GM23338 (cell line): ENCODE measurements around the gene CLTA. TPM values are rescaled to one million over a fixed set of nuclear protein-coding genes. Genes with fewer than 3 reads are reported as not detected.

ENCODE experiments used
- ATAC-seq: fragments of 200-7000 bp; cut with Tn5 transposase; 3 replicates; pipeline ENCODE4 v1.9.1; 2020
- DNase-seq: peaks from one replicate; pipeline ENCODE4 v3.0.0-alpha.2; 2015; ENCODE audit warnings: low spot score
- H2AFZ ChIP-seq: fragments of 200-600 bp; sonication (generic); 2 replicates; pipeline ENCODE4 v1.8.0; 2016; ENCODE audit warnings: antibody characterized with exemption, mild to moderate bottlenecking, moderate library complexity
- H3F3A ChIP-seq: fragments of 200-600 bp; sonication (generic); replicated peaks from 2 replicates; pipeline ENCODE4 v1.8.0; 2017; ENCODE audit warnings: antibody characterized with exemption, mixed run types, low read depth
- H3K27ac ChIP-seq: fragments of 200-600 bp; sonication (generic); 2 replicates; pipeline ENCODE4 v1.6.1; 2016; ENCODE audit warnings: low read depth
- H3K27me3 ChIP-seq: fragments of 200-600 bp; sonication (generic); 2 replicates; pipeline ENCODE4 v1.8.0; 2016; ENCODE audit warnings: mild to moderate bottlenecking, mixed run types, moderate library complexity; ENCODE audit not compliant: insufficient read depth
- H3K36me3 ChIP-seq: fragments of 200-600 bp; sonication (generic); 2 replicates; pipeline ENCODE4 v1.8.0; 2016; ENCODE audit warnings: mild to moderate bottlenecking; ENCODE audit not compliant: insufficient read depth
- H3K4me1 ChIP-seq: fragments of 200-600 bp; sonication (generic); 2 replicates; pipeline ENCODE4 v1.8.0; 2016; ENCODE audit warnings: mild to moderate bottlenecking, moderate library complexity; ENCODE audit not compliant: insufficient read depth
- H3K4me2 ChIP-seq: fragments of 200-600 bp; sonication (generic); 2 replicates; pipeline ENCODE4 v1.7.1; 2017; ENCODE audit warnings: mixed run types
- H3K4me3 ChIP-seq: fragments of 200-600 bp; sonication (generic); 2 replicates; pipeline ENCODE4 v1.6.1; 2016; ENCODE audit warnings: mixed run types
- H3K79me2 ChIP-seq: fragments of 200-600 bp; sonication (generic); replicated peaks from 2 replicates; pipeline ENCODE4 v1.8.0; 2017; ENCODE audit warnings: mild to moderate bottlenecking; ENCODE audit not compliant: insufficient read depth
- H3K9me2 ChIP-seq: fragments of 200-600 bp; sonication (generic); 2 replicates; pipeline ENCODE4 v1.8.0; 2017; ENCODE audit not compliant: insufficient read depth
- H4K20me1 ChIP-seq: fragments of 200-600 bp; sonication (generic); replicated peaks from 2 replicates; pipeline ENCODE4 v1.8.0; 2017; ENCODE audit warnings: mild to moderate bottlenecking; ENCODE audit not compliant: insufficient read depth
- H3K27ac Mint-ChIP-seq: 2 replicates; pipeline ENCODE4 v1.8.0; 2020; ENCODE audit warnings: inconsistent platforms, mild to moderate bottlenecking, moderate library complexity, mixed read lengths
- H3K27me3 Mint-ChIP-seq: 3 replicates; pipeline ENCODE4 v1.8.0; 2022; ENCODE audit warnings: low read depth, mild to moderate bottlenecking, moderate library complexity, mixed read lengths, inconsistent platforms; ENCODE audit not compliant: insufficient read depth, poor library complexity
- H3K36me3 Mint-ChIP-seq: 3 replicates; pipeline ENCODE4 v1.8.0; 2021; ENCODE audit warnings: low read depth, mild to moderate bottlenecking, inconsistent platforms, moderate library complexity, mixed read lengths
- H3K4me1 Mint-ChIP-seq: 3 replicates; pipeline ENCODE4 v1.8.0; 2020; ENCODE audit warnings: mild to moderate bottlenecking, inconsistent platforms, mixed read lengths
- H3K4me3 Mint-ChIP-seq: 3 replicates; pipeline ENCODE4 v1.8.0; 2021; ENCODE audit warnings: moderate library complexity, mild to moderate bottlenecking, inconsistent platforms, mixed read lengths
- H3K9me3 Mint-ChIP-seq: 3 replicates; pipeline ENCODE4 v1.8.0; 2020; ENCODE audit warnings: moderate library complexity, mild to moderate bottlenecking, inconsistent platforms, mixed read lengths
- CREB1 ChIP-seq: fragments of 250-450 bp; sonication (Bioruptor Pico); IDR thresholded peaks from 2 replicates; pipeline ENCODE4 v1.5.0; 2020; ENCODE audit warnings: low read depth, mild to moderate bottlenecking, moderate library complexity
- ETS1 ChIP-seq: IDR thresholded peaks from 2 replicates; pipeline ENCODE4 v1.6.1; 2016; ENCODE audit warnings: antibody characterized with exemption
- EZH2 ChIP-seq: fragments of 200-600 bp; sonication (generic); IDR thresholded peaks from one replicate; pipeline ENCODE4 v1.8.0; 2017; ENCODE audit warnings: antibody characterized with exemption, mild to moderate bottlenecking, low read depth; ENCODE audit not compliant: unreplicated experiment
- EZH2phosphoT487 ChIP-seq: fragments of 200-600 bp; sonication (generic); IDR thresholded peaks from one replicate; pipeline ENCODE4 v1.8.1; 2018; ENCODE audit warnings: antibody characterized with exemption; ENCODE audit not compliant: unreplicated experiment
- JUNB ChIP-seq: IDR thresholded peaks from one replicate; pipeline ENCODE4 v1.6.1; 2016; ENCODE audit warnings: antibody characterized with exemption; ENCODE audit not compliant: unreplicated experiment
- NANOG ChIP-seq: IDR thresholded peaks from 2 replicates; pipeline ENCODE4 v1.6.1; 2016; ENCODE audit warnings: antibody characterized with exemption, borderline replicate concordance
- POLR2AphosphoS5 ChIP-seq: IDR thresholded peaks from 2 replicates; pipeline ENCODE4 v1.6.1; 2016; ENCODE audit warnings: antibody characterized with exemption, low read depth
- REST ChIP-seq: IDR thresholded peaks from one replicate; pipeline ENCODE4 v1.6.1; 2018; ENCODE audit warnings: antibody characterized with exemption; ENCODE audit not compliant: unreplicated experiment
- STAT1 ChIP-seq: IDR thresholded peaks from one replicate; pipeline ENCODE4 v1.6.1; 2016; ENCODE audit warnings: antibody characterized with exemption; ENCODE audit not compliant: unreplicated experiment
- ZNF114 ChIP-seq: fragments of 250-450 bp; sonication (Bioruptor Pico); IDR thresholded peaks from 2 replicates; pipeline ENCODE4 v1.5.0; 2020; ENCODE audit warnings: mild to moderate bottlenecking, moderate library complexity
- ZNF331 ChIP-seq: fragments of 250-450 bp; sonication (Bioruptor Pico); IDR thresholded peaks from 2 replicates; pipeline ENCODE4 v1.5.0; 2020; ENCODE audit warnings: low read depth, mild to moderate bottlenecking, moderate library complexity
- ZNF462 ChIP-seq: fragments of 250-450 bp; sonication (Bioruptor Pico); IDR thresholded peaks from 2 replicates; pipeline ENCODE4 v1.5.0; 2020; ENCODE audit warnings: mild to moderate bottlenecking, moderate library complexity
- polyA plus RNA-seq: library from polyadenylated mRNA; unstranded; fragments of >200 nt; fragmentation: Nextera tagmentation; extraction: Ambion mirVana; gene quantifications from 2 replicates; pipeline ENCODE4 v1.2.1, GENCODE V29; 2016
- total RNA-seq: library from RNA; depleted of rRNA; stranded (reverse); fragments of >200 nt; shearing (Covaris generic); gene quantifications from 2 replicates; pipeline ENCODE4 v1.2.3, GENCODE V29; 2014
- TF ChIP-seq, protein P1 (sequence below), 2 experiments: fragments of 200-600 bp in 1 of 2; sonication (generic) in 1 of 2; conservative IDR thresholded peaks; 2 replicates each; pipeline versions ENCODE4 v1.5.1 to v1.6.1; 2016 to 2017; ENCODE audit warnings: antibody characterized with exemption in 2 of 2, low read depth in 2 of 2, mild to moderate bottlenecking in 2 of 2, moderate library complexity in 1 of 2

Gene CLTA
- total and polyA plus RNA-seq, 2 experiments from 2014 or later: 223 to 259 TPM

GRCh38 chr9:36148311-36149051 is 42.2 kb upstream of the CLTA start:
- Mint-ChIP-seq H3K27me3 (peaks cover 7% of the 10 kb centered on the region), H3K4me3 (no peak overlapping the region), H3K27ac (no peak overlapping the region), H3K9me3 (peaks cover 18% of the 10 kb centered on the region), H3K36me3 (peaks cover 14% of the 10 kb centered on the region), H3K4me1 (no peaks in the 10 kb centered on the region)
- ATAC-seq (no peak), DNase-seq (no peak)
- 0 out of 2 replicates have a peak, but pooled peaks cover 3% of the 10 kb centered on the region for H3K9me2 ChIP-seq
- no peaks in the 10 kb centered on the region for H3K4me1 ChIP-seq
- no peaks in the 10 kb centered on the region for H3F3A ChIP-seq
- H4K20me1 ChIP-seq: no peaks in the 10 kb centered on the region
- no peak overlapping the region for H3K4me2 ChIP-seq
- H3K27ac ChIP-seq: no peak overlapping the region
- no peaks in the 10 kb centered on the region for H3K27me3 ChIP-seq
- H3K36me3 ChIP-seq: no peaks in the 10 kb centered on the region
- TF ChIP-seq ZNF462 (CRISPR knock-in tag) (no peak), JUNB (no peak), EZH2 (no peak), CREB1 (CRISPR knock-in tag) (no peak), EZH2phosphoT487 (no peak), REST (no peak), POLR2AphosphoS5 (no peak), ZNF114 (CRISPR knock-in tag) (no peak), ETS1 (no peak), ZNF331 (CRISPR knock-in tag) (no peak), NANOG (no peak), STAT1 (no peak)
- TF ChIP-seq, protein P1, sequence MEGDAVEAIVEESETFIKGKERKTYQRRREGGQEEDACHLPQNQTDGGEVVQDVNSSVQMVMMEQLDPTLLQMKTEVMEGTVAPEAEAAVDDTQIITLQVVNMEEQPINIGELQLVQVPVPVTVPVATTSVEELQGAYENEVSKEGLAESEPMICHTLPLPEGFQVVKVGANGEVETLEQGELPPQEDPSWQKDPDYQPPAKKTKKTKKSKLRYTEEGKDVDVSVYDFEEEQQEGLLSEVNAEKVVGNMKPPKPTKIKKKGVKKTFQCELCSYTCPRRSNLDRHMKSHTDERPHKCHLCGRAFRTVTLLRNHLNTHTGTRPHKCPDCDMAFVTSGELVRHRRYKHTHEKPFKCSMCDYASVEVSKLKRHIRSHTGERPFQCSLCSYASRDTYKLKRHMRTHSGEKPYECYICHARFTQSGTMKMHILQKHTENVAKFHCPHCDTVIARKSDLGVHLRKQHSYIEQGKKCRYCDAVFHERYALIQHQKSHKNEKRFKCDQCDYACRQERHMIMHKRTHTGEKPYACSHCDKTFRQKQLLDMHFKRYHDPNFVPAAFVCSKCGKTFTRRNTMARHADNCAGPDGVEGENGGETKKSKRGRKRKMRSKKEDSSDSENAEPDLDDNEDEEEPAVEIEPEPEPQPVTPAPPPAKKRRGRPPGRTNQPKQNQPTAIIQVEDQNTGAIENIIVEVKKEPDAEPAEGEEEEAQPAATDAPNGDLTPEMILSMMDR (conservative IDR thresholded peaks at IDR 0.05; ENCODE audit: low read depth in 2 of 2): no peak
- H2AFZ ChIP-seq: no peak overlapping the region
- no peak overlapping the region for H3K4me3 ChIP-seq
- H3K79me2 ChIP-seq: no peaks in the 10 kb centered on the region
